ENCODE results near the gene SFTA2.
A peak's percentile ranks its signal among the peaks of the same experiment; 100 is the strongest.
"Not testable (repeated sequence)": the region's sequence is repeated elsewhere in the genome, so short reads cannot be mapped to it uniquely, and the experiment has no call there.

Gene SFTA2

DNA sequence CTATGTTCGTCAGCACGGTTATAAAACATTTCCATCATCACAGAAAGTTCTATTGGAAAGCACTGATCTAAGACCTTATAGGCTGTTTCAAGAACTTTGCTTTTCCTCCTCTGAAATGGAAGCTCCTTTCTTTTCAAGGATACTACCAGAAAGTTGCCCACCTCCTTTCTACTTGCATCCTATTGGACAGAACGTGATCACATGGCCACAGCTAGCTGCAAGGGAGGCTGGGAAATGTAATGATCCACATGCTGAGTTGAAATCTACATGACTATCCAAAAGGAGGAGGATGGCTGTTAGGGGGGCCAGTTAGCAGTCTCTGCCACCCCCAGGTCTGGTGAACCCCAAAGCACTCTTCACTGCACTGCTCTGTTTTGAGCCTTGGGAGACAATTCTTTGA is 3.3 kb downstream of the SFTA2 start (continued):
- TF ChIP-seq, protein P1, sequence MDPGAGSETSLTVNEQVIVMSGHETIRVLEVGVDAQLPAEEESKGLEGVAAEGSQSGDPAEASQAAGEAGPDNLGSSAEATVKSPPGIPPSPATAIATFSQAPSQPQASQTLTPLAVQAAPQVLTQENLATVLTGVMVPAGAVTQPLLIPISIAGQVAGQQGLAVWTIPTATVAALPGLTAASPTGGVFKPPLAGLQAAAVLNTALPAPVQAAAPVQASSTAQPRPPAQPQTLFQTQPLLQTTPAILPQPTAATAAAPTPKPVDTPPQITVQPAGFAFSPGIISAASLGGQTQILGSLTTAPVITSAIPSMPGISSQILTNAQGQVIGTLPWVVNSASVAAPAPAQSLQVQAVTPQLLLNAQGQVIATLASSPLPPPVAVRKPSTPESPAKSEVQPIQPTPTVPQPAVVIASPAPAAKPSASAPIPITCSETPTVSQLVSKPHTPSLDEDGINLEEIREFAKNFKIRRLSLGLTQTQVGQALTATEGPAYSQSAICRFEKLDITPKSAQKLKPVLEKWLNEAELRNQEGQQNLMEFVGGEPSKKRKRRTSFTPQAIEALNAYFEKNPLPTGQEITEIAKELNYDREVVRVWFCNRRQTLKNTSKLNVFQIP (CRISPR knock-in tag; IDR thresholded peaks at IDR 0.05; ENCODE audit: borderline replicate concordance, low read depth), result no peak
- no peak for TF ChIP-seq CSDC2 (CRISPR knock-in tag; IDR thresholded peaks at IDR 0.05)
- TF ChIP-seq, protein P2, sequence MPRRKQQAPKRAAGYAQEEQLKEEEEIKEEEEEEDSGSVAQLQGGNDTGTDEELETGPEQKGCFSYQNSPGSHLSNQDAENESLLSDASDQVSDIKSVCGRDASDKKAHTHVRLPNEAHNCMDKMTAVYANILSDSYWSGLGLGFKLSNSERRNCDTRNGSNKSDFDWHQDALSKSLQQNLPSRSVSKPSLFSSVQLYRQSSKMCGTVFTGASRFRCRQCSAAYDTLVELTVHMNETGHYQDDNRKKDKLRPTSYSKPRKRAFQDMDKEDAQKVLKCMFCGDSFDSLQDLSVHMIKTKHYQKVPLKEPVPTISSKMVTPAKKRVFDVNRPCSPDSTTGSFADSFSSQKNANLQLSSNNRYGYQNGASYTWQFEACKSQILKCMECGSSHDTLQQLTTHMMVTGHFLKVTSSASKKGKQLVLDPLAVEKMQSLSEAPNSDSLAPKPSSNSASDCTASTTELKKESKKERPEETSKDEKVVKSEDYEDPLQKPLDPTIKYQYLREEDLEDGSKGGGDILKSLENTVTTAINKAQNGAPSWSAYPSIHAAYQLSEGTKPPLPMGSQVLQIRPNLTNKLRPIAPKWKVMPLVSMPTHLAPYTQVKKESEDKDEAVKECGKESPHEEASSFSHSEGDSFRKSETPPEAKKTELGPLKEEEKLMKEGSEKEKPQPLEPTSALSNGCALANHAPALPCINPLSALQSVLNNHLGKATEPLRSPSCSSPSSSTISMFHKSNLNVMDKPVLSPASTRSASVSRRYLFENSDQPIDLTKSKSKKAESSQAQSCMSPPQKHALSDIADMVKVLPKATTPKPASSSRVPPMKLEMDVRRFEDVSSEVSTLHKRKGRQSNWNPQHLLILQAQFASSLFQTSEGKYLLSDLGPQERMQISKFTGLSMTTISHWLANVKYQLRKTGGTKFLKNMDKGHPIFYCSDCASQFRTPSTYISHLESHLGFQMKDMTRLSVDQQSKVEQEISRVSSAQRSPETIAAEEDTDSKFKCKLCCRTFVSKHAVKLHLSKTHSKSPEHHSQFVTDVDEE (CRISPR knock-in tag; IDR thresholded peaks at IDR 0.05), result no peak
- TF ChIP-seq RARB (CRISPR knock-in tag; IDR thresholded peaks at IDR 0.05), result no peak
- TF ChIP-seq ISL1 (CRISPR knock-in tag; IDR thresholded peaks at IDR 0.05), result no peak
- no peak for TF ChIP-seq PPARA (CRISPR knock-in tag; IDR thresholded peaks at IDR 0.05; ENCODE audit: borderline replicate concordance)
- TF ChIP-seq ZFP3 (CRISPR knock-in tag; IDR thresholded peaks at IDR 0.05), result no peak

DNA sequence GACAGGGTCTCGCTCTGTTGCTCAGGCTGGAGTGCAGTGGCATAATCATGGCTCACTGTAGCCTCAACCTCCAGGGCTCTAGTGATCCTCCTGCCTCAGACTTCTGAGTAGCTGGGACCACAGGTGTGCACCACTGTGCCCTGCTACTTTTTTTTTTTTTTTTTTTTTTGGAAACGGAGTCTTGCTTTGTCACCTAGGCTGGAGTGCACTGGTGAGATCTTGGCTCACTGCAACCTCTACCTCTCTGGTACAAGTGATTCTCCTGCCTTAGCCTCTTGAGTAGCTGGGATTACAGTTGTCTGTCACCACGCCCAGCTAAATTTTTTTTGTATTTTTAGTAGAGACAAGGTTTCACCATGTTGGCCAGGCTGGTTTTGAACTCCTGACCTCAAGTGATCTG is 4.9 kb downstream of the SFTA2 start:
- not testable (repeated sequence) for ATAC-seq

DNA sequence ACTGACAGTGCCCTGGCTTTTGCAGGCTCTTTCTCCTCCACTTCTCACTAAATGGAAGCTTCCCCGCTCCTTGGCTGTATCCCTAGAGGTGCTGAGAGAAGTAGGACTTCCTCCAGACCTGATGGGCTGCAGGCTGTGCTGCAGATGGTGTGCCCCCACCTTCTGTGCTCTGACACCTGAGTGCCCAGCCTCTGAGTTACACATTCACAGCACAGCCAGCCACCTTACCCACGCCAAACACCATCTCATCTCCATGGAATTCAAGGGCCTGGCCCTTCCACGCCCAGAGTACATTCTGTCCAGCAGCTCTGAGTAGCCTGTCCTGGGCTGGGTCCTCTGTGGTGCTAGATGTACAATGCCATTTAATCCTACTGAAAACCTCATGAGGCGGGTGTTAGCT is 5.3 kb downstream of the SFTA2 start:
- TF ChIP-seq ESRRG (CRISPR knock-in tag; IDR thresholded peaks at IDR 0.05) (no peak), ZFP3 (CRISPR knock-in tag; IDR thresholded peaks at IDR 0.05) (no peak), OSR1 (CRISPR knock-in tag; IDR thresholded peaks at IDR 0.05) (no peak), PPARA (CRISPR knock-in tag; IDR thresholded peaks at IDR 0.05; ENCODE audit: borderline replicate concordance) (no peak), TOX (CRISPR knock-in tag; IDR thresholded peaks at IDR 0.05; ENCODE audit: borderline replicate concordance) (no peak)
- TF ChIP-seq, protein P3, sequence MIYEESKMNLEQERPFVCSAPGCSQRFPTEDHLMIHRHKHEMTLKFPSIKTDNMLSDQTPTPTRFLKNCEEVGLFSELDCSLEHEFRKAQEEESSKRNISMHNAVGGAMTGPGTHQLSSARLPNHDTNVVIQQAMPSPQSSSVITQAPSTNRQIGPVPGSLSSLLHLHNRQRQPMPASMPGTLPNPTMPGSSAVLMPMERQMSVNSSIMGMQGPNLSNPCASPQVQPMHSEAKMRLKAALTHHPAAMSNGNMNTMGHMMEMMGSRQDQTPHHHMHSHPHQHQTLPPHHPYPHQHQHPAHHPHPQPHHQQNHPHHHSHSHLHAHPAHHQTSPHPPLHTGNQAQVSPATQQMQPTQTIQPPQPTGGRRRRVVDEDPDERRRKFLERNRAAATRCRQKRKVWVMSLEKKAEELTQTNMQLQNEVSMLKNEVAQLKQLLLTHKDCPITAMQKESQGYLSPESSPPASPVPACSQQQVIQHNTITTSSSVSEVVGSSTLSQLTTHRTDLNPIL (CRISPR knock-in tag; IDR thresholded peaks at IDR 0.05; ENCODE audit: low read depth), result no peak
- ATAC-seq, result peak; percentile 15; the same call in 2 of the 3 replicates

DNA sequence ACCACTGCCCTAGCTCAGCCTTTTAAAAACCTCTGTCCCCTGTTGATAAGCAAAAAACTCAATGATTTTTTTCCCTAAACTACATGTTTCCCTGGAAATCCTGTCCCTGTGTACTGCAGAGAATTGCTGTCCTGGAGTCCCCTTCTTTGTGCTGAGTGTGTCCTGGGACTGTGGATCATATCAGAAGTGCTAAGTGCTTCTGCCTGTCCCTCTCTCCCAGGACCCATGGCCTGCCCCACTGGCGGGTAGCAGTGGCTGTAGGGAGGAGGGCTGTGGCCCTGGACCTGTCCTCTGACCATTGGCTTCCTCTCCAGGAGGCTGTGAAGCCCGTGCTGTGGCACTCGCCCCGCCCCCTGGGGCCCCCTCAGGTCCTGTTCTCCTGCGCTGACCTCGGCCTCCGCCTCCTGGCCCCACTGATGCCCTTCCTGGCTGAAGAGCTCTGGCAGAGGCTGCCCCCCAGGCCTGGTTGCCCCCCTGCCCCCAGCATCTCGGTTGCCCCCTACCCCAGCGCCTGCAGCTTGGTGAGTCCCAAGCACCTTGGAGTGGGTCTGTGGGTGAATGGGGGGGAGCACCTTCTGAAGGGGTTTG is 7.8 kb downstream of the SFTA2 start:
- not testable (repeated sequence) for ATAC-seq

DNA sequence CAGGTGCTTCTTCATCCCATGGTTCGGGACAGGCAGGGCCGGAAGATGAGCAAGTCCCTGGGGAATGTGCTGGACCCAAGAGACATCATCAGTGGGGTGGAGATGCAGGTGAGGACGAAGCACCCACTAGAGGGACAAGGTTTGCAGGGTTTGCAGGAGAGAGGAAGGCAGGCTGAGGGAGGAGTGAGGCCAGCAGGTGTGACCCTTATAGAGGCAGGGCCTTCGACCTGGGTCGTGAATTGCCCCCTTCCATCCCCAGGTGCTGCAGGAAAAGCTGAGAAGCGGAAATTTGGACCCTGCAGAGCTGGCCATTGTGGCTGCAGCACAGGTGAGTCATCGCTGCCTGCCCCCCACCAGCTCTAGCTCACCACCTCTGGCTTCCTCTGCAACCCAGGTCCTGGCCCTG is 9.5 kb downstream of the SFTA2 start:
- no peak for ATAC-seq
- TF ChIP-seq, protein P1 (CRISPR knock-in tag; IDR thresholded peaks at IDR 0.05; ENCODE audit: borderline replicate concordance, low read depth), result no peak
- TF ChIP-seq GLIS3 (CRISPR knock-in tag; IDR thresholded peaks at IDR 0.05), result no peak

DNA sequence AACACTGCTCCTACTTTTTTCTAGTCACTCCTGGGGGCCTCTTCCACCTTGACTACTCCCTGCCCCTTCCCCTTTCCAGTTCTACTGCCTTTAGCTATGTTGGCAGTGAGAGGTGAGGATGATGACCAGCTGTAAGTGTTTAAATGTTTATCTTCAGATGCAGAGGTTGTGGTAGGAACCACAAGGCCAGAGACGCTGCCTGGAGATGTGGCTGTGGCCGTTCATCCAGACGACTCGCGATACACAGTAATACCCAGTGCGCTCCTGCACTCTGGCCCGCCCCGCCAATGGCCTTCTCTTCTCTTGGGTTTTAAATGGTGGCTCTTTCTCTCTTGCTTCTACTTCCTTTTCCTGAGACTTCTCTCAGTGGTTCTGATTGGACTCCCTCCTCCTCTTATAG is 13.3 kb downstream of the SFTA2 start:
- ATAC-seq, result no peak
- no peak for TF ChIP-seq CSDC2 (CRISPR knock-in tag; IDR thresholded peaks at IDR 0.05)
- TF ChIP-seq OSR1 (CRISPR knock-in tag; IDR thresholded peaks at IDR 0.05), result no peak

DNA sequence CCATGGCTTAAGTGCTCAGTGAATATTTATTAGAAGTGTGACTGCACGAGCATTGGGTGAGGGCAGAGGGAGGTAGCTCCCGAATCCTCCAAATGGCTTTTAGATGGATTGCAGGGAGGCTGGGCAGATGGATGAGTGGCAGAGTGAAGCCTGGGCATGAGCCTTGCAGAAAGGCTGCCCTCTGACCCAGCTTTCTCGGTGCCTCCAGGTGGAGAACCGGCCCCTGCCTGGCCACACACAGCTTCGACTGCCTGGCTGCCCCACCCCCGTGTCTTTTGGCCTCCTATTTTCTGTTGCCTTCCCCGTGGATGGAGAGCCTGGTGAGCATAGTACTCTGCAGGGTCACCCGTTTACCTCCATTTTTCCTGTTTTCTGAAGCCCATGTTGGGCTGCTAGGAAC is 14.5 kb downstream of the SFTA2 start:
- TF ChIP-seq ESRRG (CRISPR knock-in tag; IDR thresholded peaks at IDR 0.05) (no peak), ZNF70 (CRISPR knock-in tag; IDR thresholded peaks at IDR 0.05) (no peak), OSR1 (CRISPR knock-in tag; IDR thresholded peaks at IDR 0.05) (no peak), ZC3H10 (CRISPR knock-in tag; IDR thresholded peaks at IDR 0.05) (no peak), PPARA (CRISPR knock-in tag; IDR thresholded peaks at IDR 0.05; ENCODE audit: borderline replicate concordance) (no peak), ISL1 (CRISPR knock-in tag; IDR thresholded peaks at IDR 0.05) (no peak), ARNTL (CRISPR knock-in tag; IDR thresholded peaks at IDR 0.05; ENCODE audit: borderline replicate concordance, low read depth) (no peak), ZNF565 (CRISPR knock-in tag; conservative IDR thresholded peaks at IDR 0.05; ENCODE audit: low read depth) (no peak), ZNF8 (CRISPR knock-in tag; IDR thresholded peaks at IDR 0.05) (no peak), ZFP30 (CRISPR knock-in tag; IDR thresholded peaks at IDR 0.05) (no peak), CSDC2 (CRISPR knock-in tag; IDR thresholded peaks at IDR 0.05) (no peak), BACH2 (CRISPR knock-in tag; IDR thresholded peaks at IDR 0.05; ENCODE audit: borderline replicate concordance) (no peak)
- TF ChIP-seq, protein P4, sequence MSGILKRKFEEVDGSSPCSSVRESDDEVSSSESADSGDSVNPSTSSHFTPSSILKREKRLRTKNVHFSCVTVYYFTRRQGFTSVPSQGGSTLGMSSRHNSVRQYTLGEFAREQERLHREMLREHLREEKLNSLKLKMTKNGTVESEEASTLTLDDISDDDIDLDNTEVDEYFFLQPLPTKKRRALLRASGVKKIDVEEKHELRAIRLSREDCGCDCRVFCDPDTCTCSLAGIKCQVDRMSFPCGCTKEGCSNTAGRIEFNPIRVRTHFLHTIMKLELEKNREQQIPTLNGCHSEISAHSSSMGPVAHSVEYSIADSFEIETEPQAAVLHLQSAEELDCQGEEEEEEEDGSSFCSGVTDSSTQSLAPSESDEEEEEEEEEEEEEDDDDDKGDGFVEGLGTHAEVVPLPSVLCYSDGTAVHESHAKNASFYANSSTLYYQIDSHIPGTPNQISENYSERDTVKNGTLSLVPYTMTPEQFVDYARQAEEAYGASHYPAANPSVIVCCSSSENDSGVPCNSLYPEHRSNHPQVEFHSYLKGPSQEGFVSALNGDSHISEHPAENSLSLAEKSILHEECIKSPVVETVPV (CRISPR knock-in tag; IDR thresholded peaks at IDR 0.05), result no peak
- TF ChIP-seq, protein P5, sequence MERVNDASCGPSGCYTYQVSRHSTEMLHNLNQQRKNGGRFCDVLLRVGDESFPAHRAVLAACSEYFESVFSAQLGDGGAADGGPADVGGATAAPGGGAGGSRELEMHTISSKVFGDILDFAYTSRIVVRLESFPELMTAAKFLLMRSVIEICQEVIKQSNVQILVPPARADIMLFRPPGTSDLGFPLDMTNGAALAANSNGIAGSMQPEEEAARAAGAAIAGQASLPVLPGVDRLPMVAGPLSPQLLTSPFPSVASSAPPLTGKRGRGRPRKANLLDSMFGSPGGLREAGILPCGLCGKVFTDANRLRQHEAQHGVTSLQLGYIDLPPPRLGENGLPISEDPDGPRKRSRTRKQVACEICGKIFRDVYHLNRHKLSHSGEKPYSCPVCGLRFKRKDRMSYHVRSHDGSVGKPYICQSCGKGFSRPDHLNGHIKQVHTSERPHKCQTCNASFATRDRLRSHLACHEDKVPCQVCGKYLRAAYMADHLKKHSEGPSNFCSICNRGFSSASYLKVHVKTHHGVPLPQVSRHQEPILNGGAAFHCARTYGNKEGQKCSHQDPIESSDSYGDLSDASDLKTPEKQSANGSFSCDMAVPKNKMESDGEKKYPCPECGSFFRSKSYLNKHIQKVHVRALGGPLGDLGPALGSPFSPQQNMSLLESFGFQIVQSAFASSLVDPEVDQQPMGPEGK (CRISPR knock-in tag; IDR thresholded peaks at IDR 0.05; ENCODE audit: borderline replicate concordance), result no peak
- ATAC-seq, result no peak

Data from SK-N-SH treated with all-trans-retinoic acid at 6 μM for 48 hours (cell line).